Measurements from ENCODE around the gene SNX1. TPM values are rescaled to one million over a fixed set of nuclear protein-coding genes. Genes with fewer than 3 reads are reported as not detected.
A peak's percentile ranks its signal among the peaks of the same experiment; 100 is the strongest.

SNX1 gene
- total and polyA plus RNA-seq, 10 of the 15 experiments (the other 5 are each of a cell fraction or from before 2014, with no cell fraction given) = 17.8 to 115 (median 96.3) TPM

GRCh38 chr15:64095795-64096667 is at the start of gene SNX1 (continued):
- no peak for TF ChIP-seq SMC3 (IDR thresholded peaks at IDR 0.05; ENCODE audit: borderline replicate concordance, low read length)
- peak; percentile 35; the same call in 1 of the 2 replicates for TF ChIP-seq NR2F1 (conservative IDR thresholded peaks at IDR 0.05)
- peak; percentile 52; the same call in 1 of the 2 replicates for TF ChIP-seq MAX (IDR thresholded peaks at IDR 0.05; ENCODE audit: low read depth, low read length)
- no peak for TF ChIP-seq CHD1 (IDR thresholded peaks at IDR 0.05; ENCODE audit: low read depth, low read length)
- peak; percentile 84 for TF ChIP-seq POLR2AphosphoS5 (IDR thresholded peaks at IDR 0.05; ENCODE audit: low read length)
- no peak for TF ChIP-seq CEBPB (IDR thresholded peaks at IDR 0.05; ENCODE audit: borderline replicate concordance in 1 of 2, low read depth in 2 of 2, low read length in 2 of 2)
- TF ChIP-seq EGR1 (IDR thresholded peaks at IDR 0.05; ENCODE audit: borderline replicate concordance in 1 of 2, low read depth in 2 of 2, low read length in 2 of 2) = peak in 1 of 2 experiments; percentile 77; a peak in 2 of 3 replicates
- TF ChIP-seq ZBTB11 (CRISPR knock-in tag; IDR thresholded peaks at IDR 0.05) = no peak
- peak; percentile 77 for TF ChIP-seq REST (IDR thresholded peaks at IDR 0.05; ENCODE audit: low read depth, low read length)
- TF ChIP-seq MEF2A (IDR thresholded peaks at IDR 0.05; ENCODE audit: insufficient read depth, low read depth, low read length) = 0 out of 2 replicates have a peak, but pooled peaks have one; percentile 51
- peak; percentile 58 for TF ChIP-seq SMAD5 (IDR thresholded peaks at IDR 0.05; ENCODE audit: low read depth)
- no peak for TF ChIP-seq TBL1XR1 (IDR thresholded peaks at IDR 0.05; ENCODE audit: low read depth, low read length)
- TF ChIP-seq HDAC6 (IDR thresholded peaks at IDR 0.05; ENCODE audit: unreplicated experiment) = peak; percentile 58
- TF ChIP-seq E4F1 (IDR thresholded peaks at IDR 0.05; ENCODE audit: borderline replicate concordance, partially characterized antibody) = no peak
- peak in 1 of 2 experiments; percentile 74; a peak in 1 of 4 replicates for TF ChIP-seq ETV6 (conservative IDR thresholded peaks at IDR 0.05 in 1 of 2, IDR thresholded peaks at IDR 0.05 in 1 of 2; ENCODE audit: borderline replicate concordance in 1 of 2, low read depth in 1 of 2)
- TF ChIP-seq HSF1 (IDR thresholded peaks at IDR 0.05; ENCODE audit: low read depth, low read length) = 0 out of 2 replicates have a peak, but pooled peaks have one; percentile 65

Data from GM12878 (cell line).